GM18526 (cell line): ENCODE results near the gene THRB.

ENCODE experiments used
- POLR2A ChIP-seq: IDR thresholded peaks from 3 replicates; pipeline ENCODE4 v1.6.1; 2011; ENCODE audit not compliant: insufficient read length; ENCODE audit errors: extremely low read depth

THRB gene

GRCh38 chr3:24365168-24365567, 129.5 kb downstream of the THRB start:
- no peak for TF ChIP-seq POLR2A

GRCh38 chr3:24364359-24364758, 130.3 kb downstream of the THRB start:
- no peak for TF ChIP-seq POLR2A

GRCh38 chr3:24363242-24363641, 131.4 kb downstream of the THRB start:
- no peak for TF ChIP-seq POLR2A

GRCh38 chr3:24361623-24362022, 133.0 kb downstream of the THRB start:
- TF ChIP-seq POLR2A: no peak

DNA sequence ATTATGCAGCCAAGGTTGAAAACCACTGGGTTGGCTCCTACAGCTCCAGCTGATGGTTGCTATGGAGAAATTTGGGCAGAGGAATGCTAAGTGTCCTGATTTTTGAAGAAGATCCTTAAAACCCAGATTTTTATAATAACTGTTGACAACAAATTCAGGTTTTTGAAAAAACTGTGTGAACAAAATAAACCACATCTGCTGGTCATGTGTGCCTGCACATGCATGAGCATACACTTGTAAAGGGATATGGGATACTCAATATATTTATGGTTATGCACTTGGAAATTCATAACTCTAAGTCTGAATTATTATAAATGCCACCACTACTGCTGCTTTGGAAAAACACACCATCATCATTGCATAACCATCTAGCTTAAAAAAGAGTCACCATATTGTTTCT, 133.7 kb downstream of the THRB start:
- TF ChIP-seq POLR2A: no peak

DNA sequence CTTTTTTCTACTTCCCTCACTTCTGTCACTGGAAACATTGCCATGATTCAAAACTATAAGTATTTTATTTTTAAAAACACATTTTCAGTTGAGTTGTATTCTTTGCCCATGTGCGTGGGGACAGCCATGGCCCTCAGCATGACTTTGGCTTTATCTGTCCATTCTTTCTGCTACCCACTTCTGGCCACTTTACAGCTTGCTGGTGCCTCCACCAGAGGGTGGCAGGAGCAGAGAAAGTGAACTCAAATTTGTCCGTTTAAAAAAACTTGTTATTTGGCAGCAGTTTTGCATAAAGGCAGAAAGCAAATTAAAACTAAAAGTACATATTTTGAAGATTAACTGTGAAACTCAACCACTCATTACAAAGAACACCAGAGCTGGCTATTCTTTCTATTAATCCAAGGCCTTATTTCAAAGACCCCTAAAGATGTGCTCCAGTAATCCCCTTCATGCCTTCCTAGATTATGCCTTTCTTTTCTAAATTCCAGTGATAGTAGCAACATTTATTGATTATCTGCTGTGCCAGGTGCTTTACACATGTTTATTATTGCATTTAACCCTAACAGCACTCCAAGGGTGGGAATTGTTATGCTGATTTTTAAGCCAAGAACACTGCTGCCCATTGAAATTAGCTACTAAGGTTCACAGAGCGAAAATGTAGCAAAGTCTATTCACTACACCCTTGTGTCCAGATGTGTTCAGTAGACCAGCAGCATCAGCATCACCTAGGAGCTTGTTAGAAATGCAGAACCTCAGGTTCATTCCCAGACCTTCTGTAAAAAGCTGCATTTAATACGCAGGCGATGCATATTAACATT, 134.8 kb downstream of the THRB start:
- TF ChIP-seq POLR2A: no peak

- no peak for TF ChIP-seq POLR2A
These were observed 135.5 kb downstream of the THRB start for GRCh38 chr3:24359102-24359501.

GRCh38 chr3:24357635-24358034, 137.0 kb downstream of the THRB start:
- no peak for TF ChIP-seq POLR2A

- TF ChIP-seq POLR2A: no peak
These were observed 138.8 kb downstream of the THRB start for GRCh38 chr3:24355806-24356205.

DNA sequence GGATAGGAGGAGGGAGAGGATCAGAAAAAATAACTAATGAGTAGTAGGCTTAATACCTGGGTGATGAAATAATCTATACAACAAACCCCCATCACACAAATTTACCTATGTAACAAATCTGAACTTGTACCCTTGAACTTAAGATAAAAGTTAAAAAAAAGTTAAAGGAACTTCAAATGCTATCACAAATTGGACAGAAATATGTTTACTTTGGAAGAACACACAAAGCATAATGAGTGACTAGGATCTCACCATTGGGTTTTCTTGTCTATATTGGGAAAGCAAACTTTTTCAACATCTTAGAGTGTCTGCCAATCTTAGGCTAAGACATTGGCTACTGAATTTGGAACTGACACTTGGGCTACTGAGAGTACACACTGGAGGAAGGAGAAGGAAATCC, 140.4 kb downstream of the THRB start:
- TF ChIP-seq POLR2A: no peak

DNA sequence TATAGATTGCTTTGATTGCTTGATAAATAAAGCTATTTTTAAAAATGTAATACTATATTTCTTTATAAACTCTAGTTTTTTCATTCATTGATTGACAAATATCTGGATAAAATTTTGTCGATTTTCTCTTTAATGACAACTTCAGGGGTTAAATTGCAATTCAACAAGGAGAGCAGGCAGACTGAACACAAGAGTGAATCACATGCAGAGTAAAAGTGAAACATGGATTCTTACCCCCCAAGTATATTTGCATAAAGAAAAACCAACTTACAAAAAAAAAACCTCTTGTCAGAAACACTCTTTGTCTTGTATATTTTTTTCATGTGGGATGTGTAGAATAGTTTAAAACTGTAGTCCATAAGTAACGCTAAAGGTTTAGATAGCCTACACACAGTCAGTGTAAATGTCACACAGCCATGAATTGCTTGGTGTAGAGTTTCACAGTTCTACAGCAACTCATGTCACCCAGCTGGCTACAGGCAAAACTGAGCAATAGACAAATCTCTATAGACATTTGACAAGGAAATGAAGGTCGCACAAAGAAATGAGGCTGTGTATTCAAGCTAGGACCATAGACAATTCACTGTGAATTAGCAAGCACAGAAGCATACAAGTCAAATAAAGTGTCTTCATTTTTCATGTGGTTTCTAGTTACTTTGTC, 141.6 kb downstream of the THRB start:
- no peak for TF ChIP-seq POLR2A

DNA sequence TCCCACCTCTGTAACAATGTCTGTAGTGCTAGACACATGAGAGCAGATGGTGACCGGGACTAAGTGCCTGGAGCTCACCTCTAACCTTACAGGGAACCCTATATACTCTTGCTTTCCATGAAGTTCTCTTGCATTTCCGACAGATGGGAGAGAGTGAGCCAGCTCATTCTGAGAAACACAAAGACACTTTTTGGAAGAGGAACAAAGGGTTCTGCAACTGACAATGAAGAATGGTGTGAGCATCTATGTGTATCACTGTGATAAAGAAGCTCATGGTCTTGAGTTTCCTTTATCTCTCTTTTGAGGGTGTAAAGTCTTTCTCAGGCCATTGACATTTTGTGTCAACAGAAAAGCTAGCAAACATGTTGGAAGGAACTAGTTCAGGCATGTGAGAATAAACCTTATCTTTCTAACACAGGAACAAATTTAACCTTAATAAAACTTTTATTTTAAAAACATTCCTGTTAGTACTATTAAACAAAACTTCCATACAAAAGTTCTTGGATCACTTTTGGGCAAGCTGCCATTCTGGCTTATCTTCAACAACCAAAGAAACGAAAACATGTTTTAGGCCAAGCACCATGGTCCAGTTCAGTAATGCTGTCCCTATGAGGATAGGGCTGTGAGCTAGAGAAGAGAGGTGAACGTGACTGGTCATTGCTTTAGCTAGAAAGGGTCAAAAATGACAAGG, 142.7 kb downstream of the THRB start:
- TF ChIP-seq POLR2A: no peak

DNA sequence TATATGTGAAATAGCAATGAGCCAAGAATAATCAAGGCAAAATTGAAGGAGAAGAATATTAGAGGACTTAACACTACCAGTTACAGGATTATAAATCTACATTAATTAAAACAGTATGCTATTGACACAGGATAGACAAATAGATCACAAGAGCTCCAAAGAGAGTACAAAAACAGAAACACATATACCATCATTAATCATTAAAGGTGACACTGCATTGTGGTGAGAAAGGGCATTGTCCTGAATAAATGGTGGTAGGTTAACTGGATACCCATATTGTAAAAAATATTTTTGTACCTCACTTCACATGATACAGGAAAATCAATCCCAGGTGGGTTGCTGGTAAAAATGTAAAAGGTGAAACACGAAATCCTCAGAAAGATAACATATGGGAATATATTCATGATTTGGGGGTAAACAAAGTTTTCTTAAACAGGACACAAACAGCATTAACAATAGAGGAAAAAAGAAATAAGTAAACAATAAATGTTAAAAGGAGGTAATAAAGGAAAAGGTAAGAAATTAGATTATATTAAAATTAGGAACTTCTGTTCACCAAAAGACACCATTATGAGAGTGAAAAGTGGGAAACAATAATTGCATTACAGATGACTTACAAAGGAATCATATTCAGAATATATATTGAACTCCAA, 145.2 kb downstream of the THRB start:
- TF ChIP-seq POLR2A: no peak

- TF ChIP-seq POLR2A: no peak
These were observed 146.3 kb downstream of the THRB start for GRCh38 chr3:24348348-24348747.

- no peak for TF ChIP-seq POLR2A
These were observed 149.7 kb downstream of the THRB start for GRCh38 chr3:24344784-24345439.
